HCT116 (cell line): Measurements from ENCODE around the gene ST3GAL2. TPM values are rescaled to one million over a fixed set of nuclear protein-coding genes. Genes with fewer than 3 reads are reported as not detected.

Experiments
- ATAC-seq: fragments of 200-7000 bp; cut with Tn5 transposase; 2 replicates; pipeline ENCODE4 v1.9.1; 2020; ENCODE audit warnings: mild to moderate bottlenecking, moderate library complexity
- BruUV-seq: library from RNA; stranded (reverse); fragments of 400-500 nt; replicated peaks from 2 replicates; lab custom pipeline; 2021; lab: Mats Ljungman, UMichigan
- CTCF ChIA-PET: fragments of 300-600 bp; sonication (Branson Sonifier 250); formaldehyde crosslinking; loops from one replicate; lab custom pipeline; 2021; ENCODE audit warnings: antibody characterized with exemption; lab: Charles Lee
- POLR2A ChIA-PET: fragments of 300-600, 350-600 bp; sonication (Branson Sonifier 250); formaldehyde crosslinking; loops from one replicate; lab custom pipeline; 2021; ENCODE audit warnings: antibody characterized with exemption; lab: Charles Lee
- RAD21 ChIA-PET, 2 experiments: fragments of 300-600 bp; sonication (Branson Sonifier 250); formaldehyde crosslinking; loops; one replicate each; lab custom pipeline; 2023; ENCODE audit warnings: low total read pairs in 2 of 2; ENCODE audit not compliant: uncharacterized antibody in 2 of 2, unreplicated experiment in 2 of 2, low non-redundant PET in 1 of 2; lab: Charles Lee
- DNase-seq: peaks from one replicate; pipeline ENCODE4 v3.0.0-alpha.2; 2010; ENCODE audit warnings: low read depth, low spot score
- H2AFZ ChIP-seq: fragments of 200-600 bp; shearing (Covaris generic), sonication (generic); 2 replicates; pipeline ENCODE4 v1.6.1; 2017; ENCODE audit warnings: low read depth, mixed run types, mixed read lengths, antibody characterized with exemption, low read length; ENCODE audit not compliant: poor library complexity, severe bottlenecking
- H3K27ac ChIP-seq: 2 replicates; pipeline ENCODE4 v1.5.1; 2012; ENCODE audit warnings: low read depth, low read length
- H3K27me3 ChIP-seq: fragments of 200-600 bp; sonication (generic); 2 replicates; pipeline ENCODE4 v1.6.1; 2016; ENCODE audit warnings: mixed run types, low read length, mixed read lengths; ENCODE audit not compliant: insufficient read depth
- H3K36me3 ChIP-seq, 2 experiments: fragments of 200-500 bp in 1 of 2; fragments of 200-600 bp in 1 of 2; sonication (Bioruptor generic) in 1 of 2; sonication (generic) in 1 of 2; 2 replicates each; pipeline versions ENCODE4 v1.5.1 to v1.6.1; 2014 to 2016; ENCODE audit warnings: low read length in 2 of 2, inconsistent platforms in 1 of 2, mixed read lengths in 1 of 2, mixed run types in 1 of 2; ENCODE audit not compliant: insufficient read depth in 2 of 2, control insufficient read depth in 1 of 2
- H3K4me1 ChIP-seq, 2 experiments: fragments of 200-600 bp in 1 of 2; sonication (generic) in 1 of 2; 2 replicates each; pipeline versions ENCODE4 v1.5.1 to v1.6.1; 2012 to 2017; ENCODE audit warnings: low read length in 2 of 2, inconsistent platforms in 1 of 2, mild to moderate bottlenecking in 1 of 2, mixed read lengths in 1 of 2, mixed run types in 1 of 2, moderate library complexity in 1 of 2; ENCODE audit not compliant: insufficient read depth in 2 of 2, control insufficient read depth in 1 of 2
- H3K4me2 ChIP-seq: fragments of 200-600 bp; sonication (generic); 2 replicates; pipeline ENCODE4 v1.6.1; 2017; ENCODE audit warnings: mixed run types, low read length, mixed read lengths
- H3K4me3 ChIP-seq, 2 experiments: fragments of 200-600 bp in 1 of 2; sonication (generic) in 1 of 2; replicated peaks in 1 of 2; 2 replicates each; pipeline ENCODE4 v1.5.1; 2011 to 2016; ENCODE audit warnings: low read length in 2 of 2, control low read depth in 1 of 2, low read depth in 1 of 2, mild to moderate bottlenecking in 1 of 2, mixed read lengths in 1 of 2, mixed run types in 1 of 2
- H3K79me2 ChIP-seq: fragments of 200-600 bp; sonication (generic); 2 replicates; pipeline ENCODE4 v1.6.1; 2017; ENCODE audit warnings: mild to moderate bottlenecking, mixed run types, low read length, moderate library complexity, mixed read lengths; ENCODE audit not compliant: insufficient read depth
- H3K9ac ChIP-seq: fragments of 200-600 bp; sonication (generic); 2 replicates; pipeline ENCODE4 v1.6.1; 2016; ENCODE audit warnings: low read length, mixed read lengths
- H3K9me2 ChIP-seq: fragments of 200-600 bp; sonication (generic), shearing (Covaris generic); 2 replicates; pipeline ENCODE4 v1.6.1; 2017; ENCODE audit warnings: mixed run types, mild to moderate bottlenecking, moderate library complexity; ENCODE audit not compliant: insufficient read depth
- H3K9me3 ChIP-seq, 2 experiments: fragments of 200-500 bp in 1 of 2; fragments of 200-600 bp in 1 of 2; sonication (Bioruptor generic) in 1 of 2; sonication (generic) in 1 of 2; 2 replicates each; pipeline ENCODE4 v1.6.1; 2014 to 2017; ENCODE audit warnings: low read length in 2 of 2, mixed read lengths in 2 of 2, inconsistent platforms in 1 of 2, low read depth in 1 of 2, mild to moderate bottlenecking in 1 of 2, mixed run types in 1 of 2, moderate library complexity in 1 of 2; ENCODE audit not compliant: control insufficient read depth in 1 of 2, insufficient read depth in 1 of 2
- H4K20me1 ChIP-seq: fragments of 200-600 bp; sonication (generic), shearing (Covaris generic); 2 replicates; pipeline ENCODE4 v1.6.1; 2017; ENCODE audit warnings: mixed run types, mild to moderate bottlenecking, moderate library complexity; ENCODE audit not compliant: insufficient read depth
- CBX3 ChIP-seq: IDR thresholded peaks from 2 replicates; pipeline ENCODE4 v1.6.1; 2012; ENCODE audit warnings: low read depth
- CEBPB ChIP-seq: IDR thresholded peaks from 2 replicates; pipeline ENCODE4 v1.6.1; 2012; ENCODE audit warnings: low read depth
- EGR1 ChIP-seq: IDR thresholded peaks from 2 replicates; pipeline ENCODE4 v1.6.1; 2012; ENCODE audit warnings: low read depth
- ELF1 ChIP-seq: IDR thresholded peaks from 2 replicates; pipeline ENCODE4 v1.6.1; 2012; ENCODE audit warnings: low read depth, borderline replicate concordance
- EZH2phosphoT487 ChIP-seq: fragments of 200-600 bp; IDR thresholded peaks from 2 replicates; pipeline ENCODE4 v1.6.1; 2018; ENCODE audit warnings: antibody characterized with exemption, borderline replicate concordance
- POLR2AphosphoS5 ChIP-seq: IDR thresholded peaks from 2 replicates; pipeline ENCODE4 v1.6.1; 2011; ENCODE audit warnings: mild to moderate bottlenecking, low read depth, low read length, moderate library complexity
- RAD21 ChIP-seq: IDR thresholded peaks from 2 replicates; pipeline ENCODE4 v1.6.1; 2012; ENCODE audit warnings: low read depth, mild to moderate bottlenecking
- SIN3A ChIP-seq: IDR thresholded peaks from 2 replicates; pipeline ENCODE4 v1.6.1; 2012; ENCODE audit warnings: low read depth
- SP1 ChIP-seq: IDR thresholded peaks from 2 replicates; pipeline ENCODE4 v1.6.1; 2012; ENCODE audit warnings: low read depth
- SRF ChIP-seq: IDR thresholded peaks from 2 replicates; pipeline ENCODE4 v1.6.1; 2012; ENCODE audit warnings: low read depth
- TCF7L2 ChIP-seq: IDR thresholded peaks from 2 replicates; pipeline ENCODE4 v1.7.0; 2011; ENCODE audit warnings: borderline replicate concordance, inconsistent platforms; ENCODE audit not compliant: insufficient read depth, insufficient read length; ENCODE audit errors: extremely low read depth
- YY1 ChIP-seq: IDR thresholded peaks from 2 replicates; pipeline ENCODE4 v1.6.1; 2011; ENCODE audit warnings: low read length, low read depth, moderate library complexity, mild to moderate bottlenecking; ENCODE audit not compliant: insufficient replicate concordance; ENCODE audit errors: extremely low read depth
- ZFX ChIP-seq: fragments of 450-650 bp; IDR thresholded peaks from 2 replicates; pipeline ENCODE4 v1.6.1; 2017
- ZNF274 ChIP-seq: fragments of 200-500 bp; sonication (Bioruptor generic); IDR thresholded peaks from 2 replicates; pipeline ENCODE4 v1.6.1; 2014; ENCODE audit warnings: mild to moderate bottlenecking, low read depth, low read length, inconsistent platforms
- intact Hi-C: fragments of 100-400 bp; cut with micrococcal nuclease; formaldehyde crosslinking; loops from 2 replicates; pipeline ENCODE4 v1.10.0; 2022
- total RNA-seq: library from RNA; stranded (reverse); gene quantifications from one replicate; pipeline ENCODE4 v1.2.1, GENCODE V29; 2021; ENCODE audit not compliant: unreplicated experiment
- TF ChIP-seq, protein P1 (sequence below), 3 experiments: fragments of 200-600 bp in 1 of 3; sonication (generic) in 1 of 3; IDR thresholded peaks in 2 of 3; conservative IDR thresholded peaks in 1 of 3; 2 replicates each; pipeline ENCODE4 v1.5.1; 2012 to 2017; ENCODE audit warnings: low read depth in 2 of 3, low read length in 2 of 3, antibody characterized with exemption in 1 of 3, borderline replicate concordance in 1 of 3, control low read depth in 1 of 3, mild to moderate bottlenecking in 1 of 3, mixed read lengths in 1 of 3, mixed run types in 1 of 3, moderate library complexity in 1 of 3; ENCODE audit not compliant: insufficient read depth in 1 of 3
- TF ChIP-seq, protein P2 (sequence below): IDR thresholded peaks from 2 replicates; pipeline ENCODE4 v1.6.1; 2012; ENCODE audit warnings: low read depth
- TF ChIP-seq, protein P3 (sequence below): IDR thresholded peaks from 2 replicates; pipeline ENCODE4 v1.6.1; 2011; ENCODE audit warnings: mild to moderate bottlenecking, low read length, moderate library complexity; ENCODE audit not compliant: insufficient replicate concordance; ENCODE audit errors: extremely low read depth

The ST3GAL2 gene
- total RNA-seq, 1 experiment from 2014 or later, result 9.5 TPM

DNA sequence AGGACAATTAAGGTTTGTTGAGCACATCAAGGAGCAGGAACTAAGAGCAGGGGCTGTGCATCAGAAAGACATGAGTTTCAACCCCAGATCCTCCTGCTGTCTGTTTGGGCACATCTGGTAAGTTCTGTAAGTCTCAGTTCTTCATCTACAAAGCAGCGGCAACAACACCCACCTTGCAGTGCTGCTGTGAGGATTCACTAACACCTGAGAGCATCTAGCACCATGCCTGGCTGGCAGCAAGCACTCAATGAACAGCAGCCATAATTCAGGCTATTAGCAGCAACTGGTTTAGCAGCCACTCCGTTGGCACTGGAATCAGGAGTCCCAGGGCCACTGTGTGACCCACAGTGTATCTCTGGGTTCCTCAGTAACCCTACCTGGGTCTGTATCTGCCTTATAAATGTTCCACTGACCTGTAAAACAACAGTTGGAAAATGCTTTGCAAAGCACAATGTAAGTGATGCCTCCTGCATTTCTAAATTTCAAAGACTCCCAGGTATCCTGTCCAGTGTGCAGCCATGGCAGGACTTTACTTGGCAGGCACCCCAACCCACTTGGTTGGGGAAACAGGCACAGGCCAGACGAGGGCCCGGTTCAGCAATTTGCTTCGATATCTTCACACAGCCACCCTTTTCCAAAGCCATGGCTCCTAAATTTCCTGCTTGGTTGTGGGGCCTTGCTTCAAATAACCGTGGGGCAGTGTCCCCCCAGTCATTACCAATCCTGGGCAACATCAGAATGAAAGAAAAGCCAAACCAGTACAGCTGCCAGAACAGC is 4.2 kb downstream of the ST3GAL2 start:
- no peak for DNase-seq
- H3K4me2 ChIP-seq, result no peak overlapping the region
- no peaks in the 10 kb centered on the region for H3K36me3 ChIP-seq
- intact Hi-C loops, result loop anchor here (5.0 kb wide), 1 partner anchor 52 kb away; no protein-coding TSS in a partner anchor
- H3K4me3 ChIP-seq, result no peak overlapping the region
- ChIA-PET POLR2A (interaction anchor here (1.4 kb wide), 1 partner anchor 53 kb away, joined by 3 read pairs; no protein-coding TSS in a partner anchor), CTCF (no interaction called here), RAD21 (no interaction called here)
- TF ChIP-seq, protein P1, sequence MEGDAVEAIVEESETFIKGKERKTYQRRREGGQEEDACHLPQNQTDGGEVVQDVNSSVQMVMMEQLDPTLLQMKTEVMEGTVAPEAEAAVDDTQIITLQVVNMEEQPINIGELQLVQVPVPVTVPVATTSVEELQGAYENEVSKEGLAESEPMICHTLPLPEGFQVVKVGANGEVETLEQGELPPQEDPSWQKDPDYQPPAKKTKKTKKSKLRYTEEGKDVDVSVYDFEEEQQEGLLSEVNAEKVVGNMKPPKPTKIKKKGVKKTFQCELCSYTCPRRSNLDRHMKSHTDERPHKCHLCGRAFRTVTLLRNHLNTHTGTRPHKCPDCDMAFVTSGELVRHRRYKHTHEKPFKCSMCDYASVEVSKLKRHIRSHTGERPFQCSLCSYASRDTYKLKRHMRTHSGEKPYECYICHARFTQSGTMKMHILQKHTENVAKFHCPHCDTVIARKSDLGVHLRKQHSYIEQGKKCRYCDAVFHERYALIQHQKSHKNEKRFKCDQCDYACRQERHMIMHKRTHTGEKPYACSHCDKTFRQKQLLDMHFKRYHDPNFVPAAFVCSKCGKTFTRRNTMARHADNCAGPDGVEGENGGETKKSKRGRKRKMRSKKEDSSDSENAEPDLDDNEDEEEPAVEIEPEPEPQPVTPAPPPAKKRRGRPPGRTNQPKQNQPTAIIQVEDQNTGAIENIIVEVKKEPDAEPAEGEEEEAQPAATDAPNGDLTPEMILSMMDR (IDR thresholded peaks at IDR 0.05 in 2 of 3, conservative IDR thresholded peaks at IDR 0.05 in 1 of 3; ENCODE audit: borderline replicate concordance in 1 of 3, insufficient read depth in 1 of 3, low read depth in 2 of 3, low read length in 2 of 3), result no peak
- TF ChIP-seq CBX3 (no peak), TCF7L2 (no peak), YY1 (no peak), EZH2phosphoT487 (no peak), EGR1 (no peak), CEBPB (no peak), RAD21 (no peak), SIN3A (no peak), ELF1 (no peak), SRF (no peak), POLR2AphosphoS5 (no peak), ZFX (no peak), ZNF274 (no peak), SP1 (no peak)
- TF ChIP-seq, protein P2, sequence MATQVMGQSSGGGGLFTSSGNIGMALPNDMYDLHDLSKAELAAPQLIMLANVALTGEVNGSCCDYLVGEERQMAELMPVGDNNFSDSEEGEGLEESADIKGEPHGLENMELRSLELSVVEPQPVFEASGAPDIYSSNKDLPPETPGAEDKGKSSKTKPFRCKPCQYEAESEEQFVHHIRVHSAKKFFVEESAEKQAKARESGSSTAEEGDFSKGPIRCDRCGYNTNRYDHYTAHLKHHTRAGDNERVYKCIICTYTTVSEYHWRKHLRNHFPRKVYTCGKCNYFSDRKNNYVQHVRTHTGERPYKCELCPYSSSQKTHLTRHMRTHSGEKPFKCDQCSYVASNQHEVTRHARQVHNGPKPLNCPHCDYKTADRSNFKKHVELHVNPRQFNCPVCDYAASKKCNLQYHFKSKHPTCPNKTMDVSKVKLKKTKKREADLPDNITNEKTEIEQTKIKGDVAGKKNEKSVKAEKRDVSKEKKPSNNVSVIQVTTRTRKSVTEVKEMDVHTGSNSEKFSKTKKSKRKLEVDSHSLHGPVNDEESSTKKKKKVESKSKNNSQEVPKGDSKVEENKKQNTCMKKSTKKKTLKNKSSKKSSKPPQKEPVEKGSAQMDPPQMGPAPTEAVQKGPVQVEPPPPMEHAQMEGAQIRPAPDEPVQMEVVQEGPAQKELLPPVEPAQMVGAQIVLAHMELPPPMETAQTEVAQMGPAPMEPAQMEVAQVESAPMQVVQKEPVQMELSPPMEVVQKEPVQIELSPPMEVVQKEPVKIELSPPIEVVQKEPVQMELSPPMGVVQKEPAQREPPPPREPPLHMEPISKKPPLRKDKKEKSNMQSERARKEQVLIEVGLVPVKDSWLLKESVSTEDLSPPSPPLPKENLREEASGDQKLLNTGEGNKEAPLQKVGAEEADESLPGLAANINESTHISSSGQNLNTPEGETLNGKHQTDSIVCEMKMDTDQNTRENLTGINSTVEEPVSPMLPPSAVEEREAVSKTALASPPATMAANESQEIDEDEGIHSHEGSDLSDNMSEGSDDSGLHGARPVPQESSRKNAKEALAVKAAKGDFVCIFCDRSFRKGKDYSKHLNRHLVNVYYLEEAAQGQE, result no peak
- TF ChIP-seq, protein P3, sequence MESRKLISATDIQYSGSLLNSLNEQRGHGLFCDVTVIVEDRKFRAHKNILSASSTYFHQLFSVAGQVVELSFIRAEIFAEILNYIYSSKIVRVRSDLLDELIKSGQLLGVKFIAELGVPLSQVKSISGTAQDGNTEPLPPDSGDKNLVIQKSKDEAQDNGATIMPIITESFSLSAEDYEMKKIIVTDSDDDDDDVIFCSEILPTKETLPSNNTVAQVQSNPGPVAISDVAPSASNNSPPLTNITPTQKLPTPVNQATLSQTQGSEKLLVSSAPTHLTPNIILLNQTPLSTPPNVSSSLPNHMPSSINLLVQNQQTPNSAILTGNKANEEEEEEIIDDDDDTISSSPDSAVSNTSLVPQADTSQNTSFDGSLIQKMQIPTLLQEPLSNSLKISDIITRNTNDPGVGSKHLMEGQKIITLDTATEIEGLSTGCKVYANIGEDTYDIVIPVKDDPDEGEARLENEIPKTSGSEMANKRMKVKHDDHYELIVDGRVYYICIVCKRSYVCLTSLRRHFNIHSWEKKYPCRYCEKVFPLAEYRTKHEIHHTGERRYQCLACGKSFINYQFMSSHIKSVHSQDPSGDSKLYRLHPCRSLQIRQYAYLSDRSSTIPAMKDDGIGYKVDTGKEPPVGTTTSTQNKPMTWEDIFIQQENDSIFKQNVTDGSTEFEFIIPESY, result no peak
- no peak overlapping the region for H3K9ac ChIP-seq
- no peaks in the 10 kb centered on the region for H3K9me2 ChIP-seq
- no TSS peak for BruUV-seq
- H3K27ac ChIP-seq, result no peak overlapping the region
- H4K20me1 ChIP-seq, result no peaks in the 10 kb centered on the region
- no peak overlapping the region for H2AFZ ChIP-seq
- no peaks in the 10 kb centered on the region for H3K9me3 ChIP-seq
- H3K4me1 ChIP-seq, result peaks cover 43 to 66% of the 10 kb centered on the region in 2 experiments
- no peak for ATAC-seq
- H3K27me3 ChIP-seq, result no peaks in the 10 kb centered on the region
- no peaks in the 10 kb centered on the region for H3K79me2 ChIP-seq
